ENCODE data around the gene SIMC1. TPM values are rescaled to one million over a fixed set of nuclear protein-coding genes. Genes with fewer than 3 reads are reported as not detected.

Gene SIMC1
- total and polyA plus RNA-seq, 2 of the 4 experiments (the other 2 are of a cell fraction): 8.2 to 11.7 TPM

DNA sequence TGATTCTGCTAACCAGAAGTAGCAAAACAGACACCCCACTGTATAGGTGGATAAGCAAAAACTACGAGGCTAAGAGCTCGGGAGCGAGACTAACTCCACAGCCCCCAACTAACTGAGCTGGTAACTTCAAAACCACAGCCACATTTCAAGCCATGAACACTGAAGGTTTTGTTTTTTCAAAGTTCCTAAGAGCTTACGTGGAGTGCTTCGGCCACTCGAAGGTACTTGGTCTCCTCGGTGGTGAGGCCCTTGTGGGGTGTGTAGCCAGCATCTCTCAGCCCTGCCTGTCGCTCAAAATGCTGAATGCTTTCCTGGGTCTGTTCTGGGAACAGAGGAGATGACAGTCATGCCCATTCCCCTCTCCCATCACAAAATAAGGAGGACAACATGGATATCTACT lies 112.2 kb downstream of the SIMC1 start:
- Histone ChIP-seq H3K79me1 (ENCODE audit: low read depth in 1 of 2, low read length in 2 of 2) (peaks cover 37 to 44% of the 10 kb centered on the region in 2 experiments), H3K4me2 (ENCODE audit: low read depth, low read length) (no peak overlapping the region), H3K56ac (ENCODE audit: extremely low read depth, insufficient read depth, low read length) (no peak overlapping the region), H2AFZ (replicated peaks; ENCODE audit: low read length, poor library complexity) (no peak overlapping the region), H2BK120ac (ENCODE audit: low read depth, low read length) (no peak overlapping the region), H3K18ac (ENCODE audit: low read depth, low read length) (no peak overlapping the region), H3K27ac (ENCODE audit: insufficient read depth, low read length) (no peak overlapping the region), H3K9me3 (ENCODE audit: control insufficient read depth, insufficient read depth, low read length) (no peaks in the 10 kb centered on the region), H3K9me1 (ENCODE audit: insufficient read depth, low read length) (peaks cover 10% of the 10 kb centered on the region), H2BK15ac (ENCODE audit: low read depth, low read length) (no peak overlapping the region), H2AK9ac (replicated peaks; ENCODE audit: low read depth, low read length, poor library complexity) (no peak overlapping the region), H3K27me3 (ENCODE audit: control insufficient read depth, insufficient read depth, low read length) (no peaks in the 10 kb centered on the region), H4K20me1 (ENCODE audit: insufficient read depth, low read length) (peaks cover 36% of the 10 kb centered on the region), H4K5ac (ENCODE audit: low read depth, low read length) (no peak overlapping the region), H3K36me3 (ENCODE audit: control insufficient read depth, insufficient read depth, low read length) (peaks cover 74% of the 10 kb centered on the region), H2AK5ac (ENCODE audit: low read depth, low read length) (no peak overlapping the region), H3K4ac (ENCODE audit: low read depth, low read length) (no peak overlapping the region), H4K8ac (ENCODE audit: low read depth in 2 of 2, low read length in 2 of 2) (no peak overlapping the region), H2BK5ac (ENCODE audit: low read depth, low read length, poor library complexity, severe bottlenecking) (no peak overlapping the region), H2BK20ac (ENCODE audit: low read depth, low read length) (no peak overlapping the region), H3K4me3 (ENCODE audit: insufficient read depth, low read depth, low read length) (no peak overlapping the region), H3K4me1 (ENCODE audit: control insufficient read depth, insufficient read depth, low read length) (0 out of 2 replicates have a peak, but pooled peaks cover 2% of the 10 kb centered on the region), H4K91ac (ENCODE audit: insufficient read depth, low read depth, low read length) (no peak overlapping the region), H3K14ac (replicated peaks; ENCODE audit: low read depth, low read length) (no peak overlapping the region), H3K23ac (ENCODE audit: low read depth, low read length) (no peak overlapping the region), H3K9ac (ENCODE audit: low read depth, low read length) (no peak overlapping the region)
- no peak for DNase-seq
- dilution Hi-C loops (cut with HindIII; ENCODE audit: low sequenced_read_pairs, unreplicated experiment) (no loop called here), intact Hi-C loops (cut with micrococcal nuclease) (no loop called here), in situ Hi-C loops (cut with MboI; ENCODE audit: low sequenced_read_pairs) (no loop called here)
- TF ChIP-seq POLR2A (IDR thresholded peaks at IDR 0.05; ENCODE audit: low read depth, low read length) (no peak), MAZ (IDR thresholded peaks at IDR 0.05; ENCODE audit: borderline replicate concordance, low read depth, low read length) (no peak), MXI1 (IDR thresholded peaks at IDR 0.05; ENCODE audit: borderline replicate concordance, low read depth, low read length) (no peak), BHLHE40 (IDR thresholded peaks at IDR 0.05; ENCODE audit: low read depth, low read length) (no peak), FOS (IDR thresholded peaks at IDR 0.05; ENCODE audit: low read depth, low read length) (no peak), CHD1 (IDR thresholded peaks at IDR 0.05; ENCODE audit: low read depth, low read length) (no peak), MAFK (IDR thresholded peaks at IDR 0.05; ENCODE audit: low read depth, low read length) (no peak), RFX5 (IDR thresholded peaks at IDR 0.05; ENCODE audit: low read depth, low read length) (no peak), RCOR1 (IDR thresholded peaks at IDR 0.05; ENCODE audit: insufficient replicate concordance, low read length) (no peak), SMC3 (IDR thresholded peaks at IDR 0.05; ENCODE audit: low read depth, low read length) (no peak), NFE2L2 (IDR thresholded peaks at IDR 0.05; ENCODE audit: low read depth, low read length) (no peak), CEBPB (IDR thresholded peaks at IDR 0.05; ENCODE audit: low read depth, low read length) (no peak), RAD21 (IDR thresholded peaks at IDR 0.05; ENCODE audit: low read length) (no peak)
- TF ChIP-seq, protein P1, sequence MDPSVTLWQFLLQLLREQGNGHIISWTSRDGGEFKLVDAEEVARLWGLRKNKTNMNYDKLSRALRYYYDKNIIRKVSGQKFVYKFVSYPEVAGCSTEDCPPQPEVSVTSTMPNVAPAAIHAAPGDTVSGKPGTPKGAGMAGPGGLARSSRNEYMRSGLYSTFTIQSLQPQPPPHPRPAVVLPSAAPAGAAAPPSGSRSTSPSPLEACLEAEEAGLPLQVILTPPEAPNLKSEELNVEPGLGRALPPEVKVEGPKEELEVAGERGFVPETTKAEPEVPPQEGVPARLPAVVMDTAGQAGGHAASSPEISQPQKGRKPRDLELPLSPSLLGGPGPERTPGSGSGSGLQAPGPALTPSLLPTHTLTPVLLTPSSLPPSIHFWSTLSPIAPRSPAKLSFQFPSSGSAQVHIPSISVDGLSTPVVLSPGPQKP (IDR thresholded peaks at IDR 0.05; ENCODE audit: borderline replicate concordance, low read depth, low read length): no peak
- TF ChIP-seq, protein P2, sequence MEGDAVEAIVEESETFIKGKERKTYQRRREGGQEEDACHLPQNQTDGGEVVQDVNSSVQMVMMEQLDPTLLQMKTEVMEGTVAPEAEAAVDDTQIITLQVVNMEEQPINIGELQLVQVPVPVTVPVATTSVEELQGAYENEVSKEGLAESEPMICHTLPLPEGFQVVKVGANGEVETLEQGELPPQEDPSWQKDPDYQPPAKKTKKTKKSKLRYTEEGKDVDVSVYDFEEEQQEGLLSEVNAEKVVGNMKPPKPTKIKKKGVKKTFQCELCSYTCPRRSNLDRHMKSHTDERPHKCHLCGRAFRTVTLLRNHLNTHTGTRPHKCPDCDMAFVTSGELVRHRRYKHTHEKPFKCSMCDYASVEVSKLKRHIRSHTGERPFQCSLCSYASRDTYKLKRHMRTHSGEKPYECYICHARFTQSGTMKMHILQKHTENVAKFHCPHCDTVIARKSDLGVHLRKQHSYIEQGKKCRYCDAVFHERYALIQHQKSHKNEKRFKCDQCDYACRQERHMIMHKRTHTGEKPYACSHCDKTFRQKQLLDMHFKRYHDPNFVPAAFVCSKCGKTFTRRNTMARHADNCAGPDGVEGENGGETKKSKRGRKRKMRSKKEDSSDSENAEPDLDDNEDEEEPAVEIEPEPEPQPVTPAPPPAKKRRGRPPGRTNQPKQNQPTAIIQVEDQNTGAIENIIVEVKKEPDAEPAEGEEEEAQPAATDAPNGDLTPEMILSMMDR (conservative IDR thresholded peaks at IDR 0.05; ENCODE audit: low read depth, low read length): no peak
- TF ChIP-seq, protein P3, sequence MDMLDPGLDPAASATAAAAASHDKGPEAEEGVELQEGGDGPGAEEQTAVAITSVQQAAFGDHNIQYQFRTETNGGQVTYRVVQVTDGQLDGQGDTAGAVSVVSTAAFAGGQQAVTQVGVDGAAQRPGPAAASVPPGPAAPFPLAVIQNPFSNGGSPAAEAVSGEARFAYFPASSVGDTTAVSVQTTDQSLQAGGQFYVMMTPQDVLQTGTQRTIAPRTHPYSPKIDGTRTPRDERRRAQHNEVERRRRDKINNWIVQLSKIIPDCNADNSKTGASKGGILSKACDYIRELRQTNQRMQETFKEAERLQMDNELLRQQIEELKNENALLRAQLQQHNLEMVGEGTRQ (IDR thresholded peaks at IDR 0.05; ENCODE audit: low read depth, low read length): no peak
- no peak for ATAC-seq (ENCODE audit: low read depth)
- ChIA-PET POLR2A (ENCODE audit: unreplicated experiment) (no interaction called here), CTCF (interaction anchor here (1.0 kb wide), 1 partner anchor 11 kb away, joined by 3 read pairs; the partner anchor contains the start of gene KIAA1191)
- BruUV-seq (replicated peaks): no TSS peak
- WGBS, 2 experiments (ENCODE audit: extremely low coverage in 2 of 2, insufficient read length in 1 of 2): no CpG with 5 or more reads among the region's 8 CpGs

Data from IMR-90 (cell line).